Heart left ventricle (tissue), 16 donors: Measurements from ENCODE around the gene KPNA4. TPM values are rescaled to one million over a fixed set of nuclear protein-coding genes. Genes with fewer than 3 reads are reported as not detected.
"Not testable (repeated sequence)": the region's sequence is repeated elsewhere in the genome, so short reads cannot be mapped to it uniquely, and the experiment has no call there.

Experiments used
- ATAC-seq, 4 donors: fragments of 200-7000 bp; cut with Tn5 transposase; one replicate each; pipeline ENCODE4 v1.9.1; 2020 to 2022; ENCODE audit warnings: moderate library complexity in 4 of 4, mild to moderate bottlenecking in 3 of 4, moderate number of reproducible peaks in 1 of 4
- DNase-seq, 5 donors: peaks; one replicate each; pipeline ENCODE4 v3.0.0-alpha.2; 2020
- H3K27ac ChIP-seq, 12 donors: fragments of 200-600 bp; sonication (generic) in 4 of 12; one replicate each; pipeline versions ENCODE4 v1.5.0 to v1.8.0; 2016 to 2022; ENCODE audit warnings: mild to moderate bottlenecking in 2 of 12
- H3K27me3 ChIP-seq, 9 donors: fragments of 200-600 bp; sonication (generic) in 2 of 9; one replicate each; pipeline versions ENCODE4 v1.5.1 to v1.8.0; 2016 to 2022; ENCODE audit warnings: mild to moderate bottlenecking in 3 of 9
- H3K36me3 ChIP-seq, 9 donors: fragments of 200-600 bp; sonication (generic) in 2 of 9; one replicate each; pipeline versions ENCODE4 v1.5.0 to v1.8.0; 2018 to 2022; ENCODE audit warnings: mild to moderate bottlenecking in 2 of 9
- H3K4me1 ChIP-seq, 12 donors: fragments of 200-600 bp; sonication (generic) in 4 of 12; one replicate each; pipeline versions ENCODE4 v1.5.0 to v1.8.0; 2016 to 2022; ENCODE audit warnings: mild to moderate bottlenecking in 3 of 12
- H3K4me3 ChIP-seq, 12 donors: fragments of 200-600 bp; sonication (generic) in 4 of 12; one replicate each; pipeline versions ENCODE4 v1.5.0 to v1.8.0; 2017 to 2022; ENCODE audit warnings: mild to moderate bottlenecking in 9 of 12, moderate library complexity in 4 of 12
- H3K9me3 ChIP-seq, 12 donors: fragments of 200-600 bp; sonication (generic) in 4 of 12; one replicate each; pipeline versions ENCODE4 v1.5.0 to v1.8.0; 2016 to 2022; ENCODE audit warnings: mild to moderate bottlenecking in 1 of 12
- POLR2A ChIP-seq, 2 donors: fragments of 450-650 bp; IDR thresholded peaks; one replicate each; pipeline ENCODE4 v1.6.1; 2017; ENCODE audit warnings: antibody characterized with exemption in 2 of 2, mild to moderate bottlenecking in 2 of 2, moderate library complexity in 2 of 2
- WGBS, 4 donors: extraction: QIAGEN DNeasy Blood & Tissue Kit in 2 of 4; methylation state at CpG; one replicate each; pipeline versions ENCODE4 v1.1.5 to v1.1.7; 2013 to 2018; 5-methylcytosine and 5-hydroxymethylcytosine counted together
- intact Hi-C, 10 donors: fragments of 100-400 bp; cut with DNase I; formaldehyde crosslinking; loops; one replicate each; pipeline versions ENCODE4 v1.11.1 to v1.14.2; 2022
- polyA plus RNA-seq, 2 donors: library from polyadenylated mRNA; stranded (reverse); fragments of 200-250 nt; gene quantifications; one replicate each; pipeline ENCODE4 v1.2.3, GENCODE V29; 2013
- total RNA-seq, 9 donors: library from RNA; depleted of rRNA in 2 of 9; stranded (reverse); fragments of >200 nt in 2 of 9; fragmentation: NEBNext Ultra II Directional in 3 of 9; extraction: Animal tissue kit (Norgen Biotek cat#: 25700) in 3 of 9; gene quantifications; one replicate each; pipeline versions ENCODE4 v1.1.0 to v1.2.4, GENCODE V29; 2016 to 2023
- TF ChIP-seq, protein P1 (sequence below), 12 donors: fragments of 200-600 bp; sonication (generic) in 4 of 12; IDR thresholded peaks; one replicate each; pipeline versions ENCODE4 v1.5.0 to v1.8.0; 2018 to 2022; ENCODE audit warnings: antibody characterized with exemption in 12 of 12, mild to moderate bottlenecking in 5 of 12
- donor health status: ischemic (EF 13 %, LVEDD 7.1; RV severe dilation, severe dysfunction).
- donor health status: healthy with polysubstance abuse.
- donor health status: DM: no; HTN: yes; CAD: no.
- donor health status: DM: no; HTN: no; CAD: no.
- donor health status: ischemic (EF 25% LVEDD 6.9; RV normal size, moderate dysfunction).
- donor health status: ischemic (EF 25% LVEDD 5.7; RV mildly dilated, moderate dysfunction).
- donor health status: healthy.
- donor health status: DM: yes; HTN: yes; CAD: no.
- donor health status: ischemic (EF 35%, LVEDD 5.7; RV mildly dilated, moderate dysfunction).
- donor health status: nonischemic (EF 11% LVEDD 7.7; RV severe dilation, severe dysfunction).
- donor health status: DM: yes; HTN: yes; CAD: no.
- donor health status: PGD.
- donor health status: ischemic (EF 29% LVEDD 5.4; RV normal size, mild dysfunction).
- donor health status: nonischemic (EF 23%, LVEDD 6.1; RV moderate dilation, normal function).

Gene KPNA4
- total and polyA plus RNA-seq, 11 donors, result 29.1 to 198 (median 128) TPM

DNA sequence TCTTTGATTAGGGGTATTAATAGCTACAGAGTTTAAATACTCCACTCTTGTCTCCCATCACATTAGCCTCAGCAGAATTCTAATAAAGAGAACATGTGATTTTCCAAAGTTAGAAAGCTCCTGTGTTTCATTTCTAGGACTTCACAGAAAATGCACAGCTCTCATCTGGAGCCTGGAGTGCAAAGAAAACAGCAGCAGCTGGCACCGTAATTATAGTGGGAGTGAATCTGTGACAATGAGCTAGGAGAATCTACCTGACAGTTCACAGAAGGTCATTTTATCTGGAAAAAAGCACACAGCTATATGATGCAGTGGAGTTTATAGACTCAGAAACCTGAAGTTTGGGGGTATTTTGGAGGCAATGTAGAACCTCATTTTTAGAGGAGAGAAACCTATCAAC lies 110.4 kb downstream of the KPNA4 start:
- TF ChIP-seq, protein P1, sequence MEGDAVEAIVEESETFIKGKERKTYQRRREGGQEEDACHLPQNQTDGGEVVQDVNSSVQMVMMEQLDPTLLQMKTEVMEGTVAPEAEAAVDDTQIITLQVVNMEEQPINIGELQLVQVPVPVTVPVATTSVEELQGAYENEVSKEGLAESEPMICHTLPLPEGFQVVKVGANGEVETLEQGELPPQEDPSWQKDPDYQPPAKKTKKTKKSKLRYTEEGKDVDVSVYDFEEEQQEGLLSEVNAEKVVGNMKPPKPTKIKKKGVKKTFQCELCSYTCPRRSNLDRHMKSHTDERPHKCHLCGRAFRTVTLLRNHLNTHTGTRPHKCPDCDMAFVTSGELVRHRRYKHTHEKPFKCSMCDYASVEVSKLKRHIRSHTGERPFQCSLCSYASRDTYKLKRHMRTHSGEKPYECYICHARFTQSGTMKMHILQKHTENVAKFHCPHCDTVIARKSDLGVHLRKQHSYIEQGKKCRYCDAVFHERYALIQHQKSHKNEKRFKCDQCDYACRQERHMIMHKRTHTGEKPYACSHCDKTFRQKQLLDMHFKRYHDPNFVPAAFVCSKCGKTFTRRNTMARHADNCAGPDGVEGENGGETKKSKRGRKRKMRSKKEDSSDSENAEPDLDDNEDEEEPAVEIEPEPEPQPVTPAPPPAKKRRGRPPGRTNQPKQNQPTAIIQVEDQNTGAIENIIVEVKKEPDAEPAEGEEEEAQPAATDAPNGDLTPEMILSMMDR (IDR thresholded peaks at IDR 0.05), result no peak
- TF ChIP-seq POLR2A (IDR thresholded peaks at IDR 0.05), result no peak
- intact Hi-C loops, result no loop called here
- ATAC-seq, result no peak
- peaks cover 0 to 4% (median 0%) of the 10 kb centered on the region in 9 donors for H3K27me3 ChIP-seq
- peaks cover 0 to 6% (median 3%) of the 10 kb centered on the region in 12 donors for H3K4me1 ChIP-seq
- DNase-seq, result no peak
- H3K4me3 ChIP-seq, result no peak overlapping the region
- H3K36me3 ChIP-seq, result no peaks in the 10 kb centered on the region
- H3K9me3 ChIP-seq, result peaks cover 0 to under 1% (median 0%) of the 10 kb centered on the region in 12 donors
- WGBS, 4 donors, result 50 to 79% (median 64%) methylated on average over 1 of the region's 1 CpG
- no peak overlapping the region for H3K27ac ChIP-seq

DNA sequence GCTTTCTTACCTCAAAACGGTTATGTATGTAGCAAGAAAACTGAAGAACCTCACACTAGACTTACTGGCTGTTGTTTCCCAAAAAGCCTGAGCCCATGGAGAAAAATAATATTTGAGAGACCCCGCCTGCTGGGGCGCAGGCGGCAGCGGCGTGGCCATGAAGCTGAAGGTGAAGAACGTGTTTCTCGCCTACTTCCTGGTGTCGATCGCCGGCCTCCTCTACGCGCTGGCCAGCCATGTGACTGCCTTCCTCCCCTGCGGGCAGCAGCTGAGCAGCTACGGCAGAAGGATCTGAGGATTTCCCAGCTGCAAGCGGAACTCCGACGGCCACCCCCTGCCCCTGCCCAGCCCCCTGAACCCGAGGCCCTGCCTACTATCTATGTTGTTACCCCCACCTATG lies 113.1 kb downstream of the KPNA4 start:
- H3K4me1 ChIP-seq, result peaks cover 0 to 19% (median 8%) of the 10 kb centered on the region in 12 donors
- DNase-seq, H3K4me3 ChIP-seq, H3K9me3 ChIP-seq, ATAC-seq, H3K36me3 ChIP-seq, H3K27ac ChIP-seq, intact Hi-C loops: not testable (repeated sequence)
- peaks cover 0 to 23% (median 8%) of the 10 kb centered on the region in 9 donors for H3K27me3 ChIP-seq
- 96 to 98% (median 97%) methylated on average over 13 to 19 of the region's 19 CpGs for WGBS, 4 donors

DNA sequence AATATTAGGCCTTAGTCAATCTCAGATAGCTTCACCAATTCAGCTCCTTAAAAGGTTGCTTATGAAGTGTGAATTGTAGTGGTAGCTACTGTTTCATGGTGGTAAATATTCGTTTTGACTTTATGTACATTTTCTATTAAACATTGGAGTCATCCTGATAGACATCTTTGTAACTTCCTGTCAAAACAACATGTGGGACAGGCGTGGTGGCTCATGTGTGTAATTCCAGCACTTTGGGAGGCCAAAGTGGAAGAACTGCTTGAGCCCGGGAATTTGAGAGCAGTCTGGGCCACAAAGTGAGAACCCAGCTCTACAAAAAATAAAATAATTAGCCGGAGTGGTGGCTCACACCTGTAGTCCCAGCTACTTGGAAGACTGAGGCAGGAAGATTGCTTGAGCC lies 113.8 kb downstream of the KPNA4 start:
- TF ChIP-seq POLR2A (IDR thresholded peaks at IDR 0.05), result no peak
- TF ChIP-seq, protein P1 (IDR thresholded peaks at IDR 0.05), result no peak
- Histone ChIP-seq H3K4me3 (no peak overlapping the region), H3K27me3 (peaks cover 0 to 23% (median 8%) of the 10 kb centered on the region in 9 donors), H3K27ac (no peak overlapping the region), H3K4me1 (peaks cover 0 to 19% (median 8%) of the 10 kb centered on the region in 12 donors), H3K9me3 (peaks cover 0 to 7% (median 0%) of the 10 kb centered on the region in 12 donors), H3K36me3 (no peaks in the 10 kb centered on the region)
- WGBS, 4 donors, result 85 to 94% (median 88%) methylated on average over 4 of the region's 4 CpGs
- no peak for ATAC-seq
- no peak for DNase-seq
- intact Hi-C loops, result no loop called here

DNA sequence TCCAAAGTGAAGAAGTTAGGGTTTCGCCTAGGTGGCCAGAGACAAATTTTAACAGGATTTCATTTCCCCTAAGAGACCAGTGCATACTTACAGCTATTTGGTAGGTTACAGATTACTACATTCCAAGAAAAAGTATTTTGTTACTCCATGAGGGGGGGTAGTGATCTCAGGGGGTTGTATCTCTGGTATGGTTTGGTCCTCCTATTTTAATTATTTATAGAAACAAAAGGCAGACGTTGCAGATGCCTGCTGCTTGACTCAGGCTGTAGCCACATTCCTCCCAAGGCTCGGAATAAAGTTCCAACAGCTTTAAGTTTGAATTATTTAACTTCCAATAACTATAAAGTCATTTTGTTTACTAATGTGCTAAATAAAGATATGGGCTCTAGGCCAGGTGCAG lies 114.5 kb downstream of the KPNA4 start:
- WGBS, 4 donors, result 52 to 57% (median 54%) methylated on average over 3 of the region's 3 CpGs
- intact Hi-C loops, result no loop called here
- Histone ChIP-seq H3K36me3 (no peaks in the 10 kb centered on the region), H3K9me3 (peaks cover 0 to 7% (median 0%) of the 10 kb centered on the region in 12 donors), H3K27me3 (peaks cover 0 to 24% (median 8%) of the 10 kb centered on the region in 9 donors), H3K27ac (no peak overlapping the region), H3K4me1 (peaks cover 0 to 19% (median 8%) of the 10 kb centered on the region in 12 donors), H3K4me3 (no peak overlapping the region)
- no peak for TF ChIP-seq POLR2A (IDR thresholded peaks at IDR 0.05)
- TF ChIP-seq, protein P1 (IDR thresholded peaks at IDR 0.05), result no peak
- ATAC-seq (no peak), DNase-seq (no peak)
